ENCODE results near the gene N4BP3. TPM values are rescaled to one million over a fixed set of nuclear protein-coding genes. Genes with fewer than 3 reads are reported as not detected.
"Not testable (repeated sequence)": the region's sequence is repeated elsewhere in the genome, so short reads cannot be mapped to it uniquely, and the experiment has no call there.

Gene N4BP3
- total and polyA plus RNA-seq, 12 donors = 0.31 to 2.6 (median 0.89) TPM

GRCh38 chr5:178129296-178129695 is 16.0 kb downstream of the N4BP3 start:
- Histone ChIP-seq H3K27me3 (no peaks in the 10 kb centered on the region), H3K9me3 (replicated peaks in 1 of 3) (no peaks in the 10 kb centered on the region), H3K27ac (no peak overlapping the region), H3K4me1 (replicated peaks in 1 of 2) (peaks cover 7 to 10% of the 10 kb centered on the region in 2 donors), H3K36me3 (replicated peaks in 1 of 2) (no peaks in the 10 kb centered on the region), H3K4me3 (no peak overlapping the region)
- no peak for DNase-seq
- no peak for TF ChIP-seq CTCF (IDR thresholded peaks at IDR 0.05)
- TF ChIP-seq POLR2A (IDR thresholded peaks at IDR 0.05) = no peak
- intact Hi-C loops (cut with DNase I) = no loop called here
- WGBS, 4 donors = 84 to 93% (median 90%) methylated on average over 9 of the region's 9 CpGs

GRCh38 chr5:178130234-178130575 is 16.9 kb downstream of the N4BP3 start:
- H3K9me3 ChIP-seq (replicated peaks in 1 of 3); DNase-seq; H3K27me3 ChIP-seq; H3K36me3 ChIP-seq (replicated peaks in 1 of 2); intact Hi-C loops (cut with DNase I): not testable (repeated sequence)
- 9 to 17% (median 16%) methylated on average over 8 to 11 of the region's 11 CpGs for WGBS, 4 donors
- Histone ChIP-seq H3K27ac (peak overlapping the region; percentile 58 to 91 (median 81)), H3K4me3 (peak overlapping the region in 3 of 4 donors; percentile 63 to 78 (median 77)), H3K4me1 (replicated peaks in 1 of 2) (peaks cover 7 to 10% of the 10 kb centered on the region in 2 donors)

GRCh38 chr5:178130576-178131445 is 17.5 kb downstream of the N4BP3 start, which contains the start of gene RMND5B:
RMND5B (plus strand) TSS chr5:178131014; CDS start chr5:178138120, 7,106 bp downstream.
- peaks cover 7 to 10% of the 10 kb centered on the region in 2 donors for H3K4me1 ChIP-seq (replicated peaks in 1 of 2)
- peak; percentile 80 to 87 (median 83) for DNase-seq
- no peaks in the 10 kb centered on the region for H3K27me3 ChIP-seq
- peak; percentile 64 to 78 for TF ChIP-seq POLR2A (IDR thresholded peaks at IDR 0.05)
- TF ChIP-seq CTCF (IDR thresholded peaks at IDR 0.05) = no peak
- peaks cover 0 to 6% of the 10 kb centered on the region in 2 donors for H3K36me3 ChIP-seq (replicated peaks in 1 of 2)
- H3K27ac ChIP-seq = peak within 1 kb of the TSS; percentile 58 to 91 (median 81)
- H3K4me3 ChIP-seq = peak within 1 kb of the TSS; percentile 42 to 85 (median 70)
- intact Hi-C loops (cut with DNase I) = no loop called here
- H3K9me3 ChIP-seq (replicated peaks in 1 of 3) = no peaks in the 10 kb centered on the region
- WGBS, 4 donors = 0 to 1% (median 0%) methylated on average over 3 to 102 of the region's 102 CpGs

GRCh38 chr5:178131446-178131996 is 18.2 kb downstream of the N4BP3 start:
- no peak for DNase-seq
- peaks cover 0 to 6% of the 10 kb centered on the region in 2 donors for H3K36me3 ChIP-seq (replicated peaks in 1 of 2)
- peak overlapping the region; percentile 42 to 85 (median 70) for H3K4me3 ChIP-seq
- peak overlapping the region in 4 of 5 donors; percentile 58 to 91 (median 85) for H3K27ac ChIP-seq
- TF ChIP-seq CTCF (IDR thresholded peaks at IDR 0.05) = no peak
- TF ChIP-seq POLR2A (IDR thresholded peaks at IDR 0.05) = no peak
- no peaks in the 10 kb centered on the region for H3K9me3 ChIP-seq (replicated peaks in 1 of 3)
- H3K27me3 ChIP-seq = no peaks in the 10 kb centered on the region
- peaks cover 7 to 10% of the 10 kb centered on the region in 2 donors for H3K4me1 ChIP-seq (replicated peaks in 1 of 2)
- intact Hi-C loops (cut with DNase I) = no loop called here
- 21 to 27% (median 24%) methylated on average over 10 of the region's 10 CpGs for WGBS, 4 donors
